Measurements from ENCODE around the gene DNAJC19.

Gene DNAJC19

GRCh38 chr3:180961552-180961951 lies 28.0 kb downstream of the DNAJC19 start:
- in situ Hi-C loops (cut with HindIII; ENCODE audit: low sequenced_read_pairs): no loop called here

DNA sequence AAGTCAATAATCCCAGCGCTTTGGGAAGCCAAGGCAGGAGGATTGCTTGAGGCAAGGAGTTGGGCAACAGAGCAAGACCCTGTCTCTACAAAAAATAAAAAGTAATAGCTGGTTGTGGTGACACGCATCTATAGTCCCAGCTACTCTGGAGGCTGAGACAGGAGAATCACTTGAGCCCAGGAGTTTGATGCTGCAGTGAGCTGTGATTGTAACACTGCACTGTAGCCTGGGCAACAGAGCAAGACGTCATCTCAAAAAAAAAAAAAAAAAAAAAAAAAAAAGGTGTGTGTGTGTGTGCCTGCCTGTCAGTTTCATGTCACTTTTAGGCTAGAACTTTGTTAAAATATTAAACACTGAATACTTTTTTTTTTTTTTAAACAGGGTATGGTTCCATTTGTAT lies 28.4 kb downstream of the DNAJC19 start:
- in situ Hi-C loops (cut with HindIII; ENCODE audit: low sequenced_read_pairs): no loop called here

DNA sequence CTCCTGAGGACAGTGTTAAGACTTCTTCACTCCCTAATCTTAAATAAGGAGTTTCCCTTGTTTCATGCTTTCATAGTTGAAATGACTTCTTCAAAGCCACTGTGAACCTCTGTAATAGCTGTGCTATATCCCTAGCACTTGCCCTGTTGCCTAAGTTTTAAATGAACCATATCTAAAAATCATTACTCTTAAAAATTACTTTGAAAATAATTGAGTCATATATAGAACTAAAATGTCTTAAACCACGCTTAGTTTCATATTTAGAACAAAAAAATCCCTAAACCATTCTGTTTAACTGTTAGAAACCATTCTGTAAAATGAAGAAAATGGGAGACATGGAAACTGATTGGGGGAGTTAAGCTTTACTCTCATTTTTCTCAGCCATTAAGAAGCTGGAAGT lies 29.8 kb downstream of the DNAJC19 start:
- in situ Hi-C loops (cut with HindIII; ENCODE audit: low sequenced_read_pairs): no loop called here

DNA sequence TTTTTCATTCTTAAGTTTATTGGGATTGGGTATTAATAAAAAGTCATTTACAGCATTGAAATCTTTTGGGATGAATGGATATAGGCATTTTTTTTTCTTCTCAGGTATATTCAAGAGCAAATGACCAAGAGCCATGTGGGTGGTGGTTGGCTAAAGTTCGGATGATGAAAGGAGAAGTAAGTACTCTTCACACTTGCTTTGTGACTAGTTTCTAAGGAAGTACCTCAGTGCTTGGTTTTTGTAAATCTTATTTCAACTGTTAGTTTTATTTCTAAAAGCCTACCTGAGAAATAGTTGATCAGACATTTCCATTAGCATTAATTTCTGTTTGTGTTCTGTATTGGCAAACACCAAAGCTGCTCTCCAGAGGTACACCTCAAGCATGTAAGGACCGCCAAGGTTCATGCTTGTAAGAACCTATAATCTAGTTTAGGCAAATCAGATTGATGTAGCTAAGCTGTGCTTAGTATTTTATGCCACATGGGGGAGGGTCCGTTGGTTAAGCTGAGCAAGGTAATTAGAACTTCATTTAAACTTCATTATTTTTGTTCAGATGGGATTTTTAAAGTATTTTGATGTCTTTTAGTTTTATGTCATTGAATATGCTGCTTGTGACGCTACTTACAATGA lies 41.7 kb downstream of the DNAJC19 start:
- in situ Hi-C loops (cut with HindIII; ENCODE audit: low sequenced_read_pairs): no loop called here

DNA sequence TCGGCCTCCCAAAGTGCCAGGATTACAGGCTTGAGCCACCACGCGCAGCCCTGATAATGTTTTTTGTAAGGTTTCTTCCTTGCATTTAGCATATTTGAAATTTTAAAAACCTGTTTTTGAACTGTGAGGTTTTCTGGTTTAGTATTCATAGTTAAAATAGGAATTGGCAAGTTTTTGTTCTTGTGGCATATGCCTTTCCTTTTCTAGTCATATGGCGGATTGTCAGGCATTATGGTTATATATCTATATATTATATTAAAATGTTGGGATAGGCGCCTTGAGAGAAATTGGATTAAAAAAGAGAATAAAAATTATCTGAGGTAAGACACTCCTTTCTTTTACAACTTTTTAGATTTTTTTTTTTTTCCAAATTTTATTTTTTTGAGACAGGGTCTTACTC lies 48.7 kb downstream of the DNAJC19 start:
- in situ Hi-C loops (cut with HindIII; ENCODE audit: low sequenced_read_pairs): no loop called here

DNA sequence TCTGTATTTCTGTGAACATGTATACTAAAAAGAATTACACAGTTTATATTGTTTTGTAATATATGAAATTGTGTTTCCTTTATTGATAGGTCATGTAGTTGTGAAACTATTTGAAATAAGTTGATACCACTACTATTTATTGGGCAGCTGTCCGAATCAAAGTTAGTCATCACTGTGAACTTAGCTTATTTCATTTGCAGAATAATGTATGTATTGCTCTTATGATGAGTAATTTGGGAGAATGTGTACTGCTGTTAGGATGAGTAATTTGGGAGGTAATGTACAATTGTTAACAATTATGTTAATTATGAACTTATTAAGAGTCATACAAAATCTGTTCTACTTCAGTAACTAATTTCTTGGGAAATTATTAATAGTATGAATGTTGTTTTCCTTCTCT lies 54.9 kb downstream of the DNAJC19 start:
- in situ Hi-C loops (cut with HindIII; ENCODE audit: low sequenced_read_pairs): no loop called here
